GM12878 (cell line): ENCODE measurements around the gene CCDC88C.

Experiments used
- CTCF ChIP-seq, 3 experiments: IDR thresholded peaks in 2 of 3; conservative IDR thresholded peaks in 1 of 3; 2 replicates each; pipeline ENCODE4 v1.5.1; 2011; ENCODE audit warnings: low read depth in 3 of 3, low read length in 3 of 3, mild to moderate bottlenecking in 3 of 3, control low read depth in 2 of 3, moderate library complexity in 2 of 3, inconsistent platforms in 1 of 3, mixed read lengths in 1 of 3; ENCODE audit not compliant: control insufficient read depth in 2 of 3, insufficient read depth in 1 of 3; ENCODE audit errors: extremely low read depth in 1 of 3
- FOXK2 ChIP-seq: fragments of 450-650 bp; IDR thresholded peaks from 2 replicates; pipeline ENCODE4 v1.6.1; 2017; ENCODE audit warnings: mild to moderate bottlenecking, moderate library complexity
- HSF1 ChIP-seq: fragments of 150-350 bp; IDR thresholded peaks from 2 replicates; pipeline ENCODE4 v1.6.1; 2014; ENCODE audit warnings: mild to moderate bottlenecking, low read depth, low read length
- MAX ChIP-seq: IDR thresholded peaks from 2 replicates; pipeline ENCODE4 v1.6.1; 2012; ENCODE audit warnings: low read depth, low read length, improper control_type of control experiment
- POLR2AphosphoS5 ChIP-seq: IDR thresholded peaks from 2 replicates; pipeline ENCODE4 v1.6.1; 2011; ENCODE audit warnings: mild to moderate bottlenecking, low read length, inconsistent platforms

- TF ChIP-seq CTCF (IDR thresholded peaks at IDR 0.05 in 2 of 3, conservative IDR thresholded peaks at IDR 0.05 in 1 of 3; ENCODE audit: control insufficient read depth in 2 of 3, extremely low read depth in 1 of 3, insufficient read depth in 1 of 3, low read depth in 3 of 3, low read length in 3 of 3) = peak in 1 of 3 experiments; percentile 22; a peak in 2 of 6 replicates
- TF ChIP-seq MAX = no peak
- no peak for TF ChIP-seq FOXK2
- no peak for TF ChIP-seq HSF1
- TF ChIP-seq POLR2AphosphoS5 = peak; percentile 70
Measured at GRCh38 chr14:91372671-91373495, 44.7 kb downstream of the CCDC88C start.
